ENCODE data around the gene NEXMIF.
"Not testable (repeated sequence)": the region's sequence is repeated elsewhere in the genome, so short reads cannot be mapped to it uniquely, and the experiment has no call there.

NEXMIF gene

DNA sequence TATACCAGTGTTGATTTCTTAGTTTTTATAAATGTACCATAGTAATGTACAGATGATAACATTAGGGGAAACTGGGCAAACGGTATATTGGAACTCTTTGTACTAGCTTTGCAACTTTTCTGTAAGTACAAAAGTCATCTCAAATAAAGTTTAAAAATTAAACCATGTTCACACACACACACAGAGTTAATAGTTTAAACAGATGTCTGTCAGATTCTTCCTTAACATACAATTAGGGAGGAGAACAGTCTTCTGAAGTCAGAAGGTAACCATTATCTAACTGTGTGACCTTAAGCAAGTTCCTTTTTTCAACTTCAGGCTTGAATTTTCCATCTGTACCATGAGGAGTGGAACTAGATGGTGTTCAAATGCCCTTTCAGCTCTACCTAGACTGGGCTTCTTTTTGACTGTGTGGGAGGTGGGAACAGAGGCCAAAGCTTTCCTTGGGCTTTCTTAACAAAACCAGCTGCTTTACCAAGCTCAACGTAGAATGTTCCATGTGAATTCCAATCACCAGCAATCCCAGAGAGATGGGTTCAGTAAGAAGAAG, 127.8 kb downstream of the NEXMIF start:
- DNase-seq (ENCODE audit: low spot score): no peak

GRCh38 chrX:74788545-74789086, 136.6 kb downstream of the NEXMIF start:
- no peak for DNase-seq (ENCODE audit: low spot score)

- DNase-seq (ENCODE audit: low spot score): no peak
Observed at GRCh38 chrX:74784629-74785028, 140.6 kb downstream of the NEXMIF start.

- no peak for DNase-seq (ENCODE audit: low spot score)
Observed at GRCh38 chrX:74781507-74782034, 143.7 kb downstream of the NEXMIF start.

DNA sequence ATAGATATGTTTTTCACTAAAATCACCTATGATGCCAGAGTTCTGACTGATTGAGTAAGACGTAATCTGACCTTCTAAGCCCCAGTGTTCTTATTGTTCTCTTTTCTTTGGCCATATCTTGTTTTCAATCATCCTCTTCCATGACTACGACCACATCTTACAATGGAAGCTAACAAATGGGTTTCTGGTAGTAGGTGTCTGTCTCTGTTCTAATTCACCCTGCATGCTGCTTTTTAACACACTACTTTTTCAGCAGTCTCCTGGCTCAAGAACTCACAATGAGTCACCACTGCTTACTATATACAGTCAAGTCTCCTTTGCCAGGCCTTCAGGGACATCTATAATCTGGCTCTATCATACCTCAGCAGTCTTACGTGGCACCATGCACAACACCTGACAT, 146.1 kb downstream of the NEXMIF start:
- no peak for DNase-seq (ENCODE audit: low spot score)

DNA sequence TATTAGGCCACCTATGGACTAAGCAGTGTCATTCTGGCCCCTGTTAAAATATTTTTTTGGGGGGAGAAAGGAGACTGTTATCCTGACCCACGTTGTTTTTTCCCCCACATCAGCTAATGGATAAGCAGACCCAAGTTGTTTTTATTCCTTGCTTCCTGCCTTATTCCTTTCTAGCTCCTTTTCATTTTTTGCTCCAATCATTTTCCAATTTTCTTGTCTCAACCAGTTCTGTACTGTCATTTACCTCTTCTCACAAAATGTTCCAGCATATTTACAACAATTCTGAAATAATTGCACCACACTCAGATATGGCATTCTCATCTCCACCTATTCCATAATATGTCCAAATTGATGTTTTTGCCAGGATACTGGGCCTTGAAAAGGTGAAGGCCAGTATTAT, 150.3 kb downstream of the NEXMIF start:
- DNase-seq (ENCODE audit: low spot score): no peak

DNA sequence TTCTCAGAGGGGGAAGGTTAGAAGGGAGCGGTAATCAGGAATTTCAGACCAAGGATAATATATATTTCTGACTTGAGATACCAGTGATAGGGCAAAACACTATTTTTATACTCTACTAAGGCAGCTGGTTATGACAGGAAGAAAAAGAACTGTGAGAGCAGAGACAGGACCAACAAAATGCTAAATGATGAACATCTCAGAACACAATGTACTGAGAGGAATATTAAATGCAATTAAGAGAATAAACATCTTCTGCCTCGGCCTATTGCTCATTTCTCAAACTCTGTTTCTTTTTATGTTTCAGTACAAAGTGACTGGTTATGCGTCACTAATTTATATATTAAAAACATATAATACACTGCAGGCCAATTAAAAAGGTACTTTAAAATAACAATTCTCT, 188.8 kb downstream of the NEXMIF start:
- no peak for DNase-seq (ENCODE audit: low spot score)

DNA sequence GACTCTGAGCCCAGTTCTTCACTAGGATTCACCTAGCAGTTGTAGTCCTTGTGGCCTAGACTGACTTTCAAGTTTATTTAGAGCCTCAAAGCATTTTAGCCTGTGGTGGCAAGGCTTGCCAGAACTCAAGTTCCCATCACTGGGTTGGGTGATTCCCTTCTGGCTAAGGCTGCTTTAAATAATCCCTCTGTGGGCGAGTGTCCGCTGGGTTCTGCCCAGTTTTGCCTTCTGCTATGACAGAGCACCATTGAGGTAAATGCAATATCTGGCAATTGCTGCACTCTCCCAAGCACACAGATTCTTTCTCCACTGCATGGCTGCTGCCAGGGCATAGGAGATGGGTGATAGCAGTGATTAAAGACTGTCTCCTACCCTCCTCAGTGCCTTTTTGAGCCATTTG, 220.0 kb downstream of the NEXMIF start:
- DNase-seq (ENCODE audit: low spot score): no peak

DNA sequence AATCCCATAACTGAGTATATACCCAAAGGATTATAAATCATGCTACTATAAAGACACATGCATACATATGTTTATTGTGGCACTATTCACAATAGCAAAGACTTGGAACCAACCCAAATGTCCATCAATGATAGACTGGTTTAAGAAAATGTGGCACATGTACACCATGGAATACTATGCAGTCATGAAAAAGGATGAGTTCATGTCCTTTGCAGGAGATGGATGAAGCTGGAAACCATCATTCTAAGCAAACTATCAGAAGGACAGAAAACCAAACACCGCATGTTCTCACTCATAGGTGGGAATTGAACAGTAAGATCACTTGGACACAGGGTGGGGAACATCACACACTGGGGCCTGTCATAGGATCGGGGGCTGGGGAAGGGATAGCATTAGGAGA, 223.9 kb downstream of the NEXMIF start:
- DNase-seq (ENCODE audit: low spot score): not testable (repeated sequence)

- DNase-seq (ENCODE audit: low spot score): no peak
Observed at GRCh38 chrX:74684466-74684865, 240.8 kb downstream of the NEXMIF start.
